Measurements from ENCODE around the gene SMIM29. TPM values are rescaled to one million over a fixed set of nuclear protein-coding genes. Genes with fewer than 3 reads are reported as not detected.

Gene SMIM29
- total and polyA plus RNA-seq, 9 donors: 2.0 to 26.6 (median 17.8) TPM

- intact Hi-C loops (cut with DNase I): no loop called here
- Histone ChIP-seq H3K4me1 (ENCODE audit: insufficient read depth) (no peaks in the 10 kb centered on the region), H3K4me3 (no peak overlapping the region), H3K9me3 (no peaks in the 10 kb centered on the region), H3K36me3 (no peaks in the 10 kb centered on the region), H3K27me3 (no peaks in the 10 kb centered on the region), H3K27ac (no peak overlapping the region)
- TF ChIP-seq POLR2A (IDR thresholded peaks at IDR 0.05) (no peak), EP300 (IDR thresholded peaks at IDR 0.05) (no peak), CTCF (IDR thresholded peaks at IDR 0.05) (no peak)
- no peak for DNase-seq
- 91 to 96% (median 95%) methylated on average over 4 of the region's 4 CpGs for WGBS, 3 donors
Observed at GRCh38 chr6:34280216-34280615, 31.4 kb upstream of the SMIM29 start.

GRCh38 chr6:34278833-34279232 lies 30.0 kb upstream of the SMIM29 start:
- Histone ChIP-seq H3K9me3 (no peaks in the 10 kb centered on the region), H3K27ac (no peak overlapping the region), H3K27me3 (no peaks in the 10 kb centered on the region), H3K36me3 (no peaks in the 10 kb centered on the region), H3K4me3 (no peak overlapping the region), H3K4me1 (ENCODE audit: insufficient read depth) (no peaks in the 10 kb centered on the region)
- TF ChIP-seq POLR2A (IDR thresholded peaks at IDR 0.05) (no peak), CTCF (IDR thresholded peaks at IDR 0.05) (no peak), EP300 (IDR thresholded peaks at IDR 0.05) (no peak)
- intact Hi-C loops (cut with DNase I): no loop called here
- 94 to 97% (median 96%) methylated on average over 5 of the region's 5 CpGs for WGBS, 3 donors
- DNase-seq: no peak

GRCh38 chr6:34277763-34278112 lies 28.9 kb upstream of the SMIM29 start:
- DNase-seq: no peak
- Histone ChIP-seq H3K4me3 (no peak overlapping the region), H3K27ac (no peak overlapping the region), H3K36me3 (no peaks in the 10 kb centered on the region), H3K4me1 (ENCODE audit: insufficient read depth) (no peaks in the 10 kb centered on the region), H3K27me3 (no peaks in the 10 kb centered on the region), H3K9me3 (no peaks in the 10 kb centered on the region)
- TF ChIP-seq POLR2A (IDR thresholded peaks at IDR 0.05) (no peak), CTCF (IDR thresholded peaks at IDR 0.05) (no peak), EP300 (IDR thresholded peaks at IDR 0.05) (no peak)
- 86 to 93% (median 89%) methylated on average over 4 of the region's 4 CpGs for WGBS, 3 donors
- intact Hi-C loops (cut with DNase I): no loop called here

GRCh38 chr6:34276881-34277762 lies 28.3 kb upstream of the SMIM29 start:
- H3K27me3 ChIP-seq: no peaks in the 10 kb centered on the region
- WGBS, 3 donors: 57 to 61% (median 61%) methylated on average over 10 of the region's 10 CpGs
- H3K4me3 ChIP-seq: no peak overlapping the region
- H3K9me3 ChIP-seq: no peaks in the 10 kb centered on the region
- no peak overlapping the region for H3K27ac ChIP-seq
- no peaks in the 10 kb centered on the region for H3K36me3 ChIP-seq
- H3K4me1 ChIP-seq (ENCODE audit: insufficient read depth): no peaks in the 10 kb centered on the region
- no peak for DNase-seq
- TF ChIP-seq CTCF (IDR thresholded peaks at IDR 0.05) (no peak), POLR2A (IDR thresholded peaks at IDR 0.05) (no peak), EP300 (IDR thresholded peaks at IDR 0.05) (no peak)
- intact Hi-C loops (cut with DNase I): no loop called here
